Adrenal gland (tissue), 12 donors: ENCODE results near the gene DIAPH2. TPM values are rescaled to one million over a fixed set of nuclear protein-coding genes. Genes with fewer than 3 reads are reported as not detected.

Experiments
- DNase-seq, 7 donors: peaks; one replicate each; pipeline ENCODE4 v3.0.0-alpha.2; 2019 to 2020
- H3K27ac ChIP-seq, 5 donors: fragments of 200-600 bp; sonication (generic) in 4 of 5; 1 replicate in 3 of 5; 2 replicates in 2 of 5; pipeline versions ENCODE4 v1.5.1 to v1.8.0; 2016 to 2020; ENCODE audit warnings: mild to moderate bottlenecking in 1 of 5
- H3K27me3 ChIP-seq: fragments of 200-600 bp; 2 replicates; pipeline ENCODE4 v1.8.0; 2021
- H3K36me3 ChIP-seq, 2 donors: fragments of 200-600 bp; replicated peaks in 1 of 2; 1 replicate in 1 of 2; 2 replicates in 1 of 2; pipeline versions ENCODE4 v1.5.1 to v1.8.0; 2018 to 2022
- H3K4me1 ChIP-seq, 2 donors: fragments of 200-600 bp; replicated peaks in 1 of 2; 1 replicate in 1 of 2; 2 replicates in 1 of 2; pipeline versions ENCODE4 v1.5.1 to v1.8.0; 2018 to 2021
- H3K4me3 ChIP-seq, 4 donors: fragments of 200-600 bp; sonication (generic) in 3 of 4; one replicate each; pipeline ENCODE4 v1.5.1; 2016 to 2018
- H3K9me3 ChIP-seq, 3 donors: fragments of 200-600 bp; sonication (generic) in 1 of 3; replicated peaks in 1 of 3; 1 replicate in 2 of 3; 2 replicates in 1 of 3; pipeline versions ENCODE4 v1.5.1 to v1.8.0; 2016 to 2021
- POLR2A ChIP-seq, 2 donors: fragments of 450-650 bp; IDR thresholded peaks; one replicate each; pipeline ENCODE4 v1.6.1; 2017; ENCODE audit warnings: antibody characterized with exemption in 2 of 2, mild to moderate bottlenecking in 2 of 2, moderate library complexity in 1 of 2
- WGBS, 4 donors: extraction: QIAGEN DNeasy Blood & Tissue Kit in 2 of 4; methylation state at CpG; one replicate each; pipeline versions ENCODE4 v1.1.5 to v1.1.7; 2013 to 2017; 5-methylcytosine and 5-hydroxymethylcytosine counted together
- intact Hi-C, 2 donors: fragments of 100-400 bp; cut with DNase I; formaldehyde crosslinking; loops; one replicate each; pipeline versions ENCODE4 v1.14.1 to v1.15.0; 2022 to 2023
- polyA plus RNA-seq, 3 donors: library from polyadenylated mRNA; stranded (reverse); fragments of 200-250 nt in 2 of 3; fragments of 350-450 nt in 1 of 3; fragmentation: Illumina TruSeq in 1 of 3; extraction: RNeasy Lipid Tissue Mini Kit (QIAGEN cat#74804) in 1 of 3; gene quantifications; one replicate each; pipeline ENCODE4 v1.2.3, GENCODE V29; 2013 to 2014
- total RNA-seq, 9 donors: library from RNA; depleted of rRNA in 4 of 9; stranded (reverse); fragments of >200 nt in 4 of 9; fragments of 120-200 nt in 1 of 9; fragmentation: NEBNext Ultra II Directional in 1 of 9; extraction: Animal tissue kit (Norgen Biotek cat#: 25700) in 1 of 9; gene quantifications; one replicate each; pipeline versions ENCODE4 v1.1.0 to v1.2.4, GENCODE V29; 2013 to 2023
- TF ChIP-seq, protein P1 (sequence below), 6 experiments: fragments of 450-650 bp in 4 of 6; fragments of 200-600 bp in 2 of 6; sonication (generic) in 1 of 6; IDR thresholded peaks; 1 replicate in 5 of 6; 2 replicates in 1 of 6; pipeline versions ENCODE4 v1.5.1 to v1.8.0; 2016 to 2021; ENCODE audit warnings: antibody characterized with exemption in 6 of 6, mild to moderate bottlenecking in 2 of 6, moderate library complexity in 1 of 6
- donor health status: healthy with polysubstance abuse.
- donor health status: Bipolar disorder and iron deficiency.
- donor health status: DM: yes; HTN: yes; CAD: no.
- donor health status: DM: no; HTN: no; CAD: no.
- donor health status: DM: no; HTN: no; CAD: no.
- donor health status: DM: yes; HTN: yes; CAD: no.

DIAPH2 gene
- total and polyA plus RNA-seq, 12 donors: 3.2 to 33.3 (median 12.3) TPM

DNA sequence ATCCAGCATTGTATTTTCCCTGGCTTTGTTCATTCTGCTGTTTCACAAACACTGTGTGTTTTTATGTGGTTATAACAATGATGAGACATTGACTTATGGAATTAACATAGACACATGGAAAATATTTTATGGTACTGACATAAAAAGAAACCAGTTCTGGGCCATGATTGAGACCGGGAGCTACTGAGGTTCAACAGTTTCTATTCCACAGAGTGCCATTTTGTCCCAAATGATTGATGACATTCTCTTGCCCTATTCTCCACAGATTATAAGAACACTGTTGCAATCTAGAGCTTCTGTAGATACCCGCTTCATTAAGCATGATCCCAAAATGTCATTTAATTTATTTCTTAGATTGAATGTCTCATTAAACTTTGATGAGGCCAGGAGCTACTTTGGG, 525.9 kb downstream of the DIAPH2 start:
- no peak for DNase-seq
- H3K27ac ChIP-seq: no peak overlapping the region
- intact Hi-C loops: no loop called here
- H3K9me3 ChIP-seq: no peaks in the 10 kb centered on the region
- H3K27me3 ChIP-seq: no peaks in the 10 kb centered on the region
- 84 to 93% (median 85%) methylated on average over 2 of the region's 2 CpGs for WGBS, 4 donors
- no peak overlapping the region for H3K4me3 ChIP-seq
- TF ChIP-seq, protein P1, sequence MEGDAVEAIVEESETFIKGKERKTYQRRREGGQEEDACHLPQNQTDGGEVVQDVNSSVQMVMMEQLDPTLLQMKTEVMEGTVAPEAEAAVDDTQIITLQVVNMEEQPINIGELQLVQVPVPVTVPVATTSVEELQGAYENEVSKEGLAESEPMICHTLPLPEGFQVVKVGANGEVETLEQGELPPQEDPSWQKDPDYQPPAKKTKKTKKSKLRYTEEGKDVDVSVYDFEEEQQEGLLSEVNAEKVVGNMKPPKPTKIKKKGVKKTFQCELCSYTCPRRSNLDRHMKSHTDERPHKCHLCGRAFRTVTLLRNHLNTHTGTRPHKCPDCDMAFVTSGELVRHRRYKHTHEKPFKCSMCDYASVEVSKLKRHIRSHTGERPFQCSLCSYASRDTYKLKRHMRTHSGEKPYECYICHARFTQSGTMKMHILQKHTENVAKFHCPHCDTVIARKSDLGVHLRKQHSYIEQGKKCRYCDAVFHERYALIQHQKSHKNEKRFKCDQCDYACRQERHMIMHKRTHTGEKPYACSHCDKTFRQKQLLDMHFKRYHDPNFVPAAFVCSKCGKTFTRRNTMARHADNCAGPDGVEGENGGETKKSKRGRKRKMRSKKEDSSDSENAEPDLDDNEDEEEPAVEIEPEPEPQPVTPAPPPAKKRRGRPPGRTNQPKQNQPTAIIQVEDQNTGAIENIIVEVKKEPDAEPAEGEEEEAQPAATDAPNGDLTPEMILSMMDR (IDR thresholded peaks at IDR 0.05): no peak
- no peak for TF ChIP-seq POLR2A (IDR thresholded peaks at IDR 0.05)
- no peaks in the 10 kb centered on the region for H3K36me3 ChIP-seq
- H3K4me1 ChIP-seq: no peaks in the 10 kb centered on the region

DNA sequence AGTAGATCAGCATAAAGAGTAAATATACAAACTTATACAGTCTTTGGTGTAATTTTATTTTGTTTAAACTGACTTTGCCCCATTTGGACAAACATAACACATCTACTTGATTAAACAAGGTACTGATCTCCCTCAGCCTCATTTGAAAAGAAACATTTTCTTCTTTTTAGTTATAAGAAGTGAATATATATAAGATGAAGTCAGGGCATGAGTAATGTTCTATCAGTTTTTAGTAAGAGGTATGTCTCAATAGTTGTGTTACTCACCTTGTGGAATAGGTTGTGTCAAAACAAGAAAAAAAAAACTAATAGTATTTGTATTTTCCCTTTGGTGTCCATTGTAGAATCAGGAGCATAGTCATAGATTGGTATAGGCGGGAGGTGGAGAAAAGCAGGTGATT, 526.4 kb downstream of the DIAPH2 start:
- 80 to 100% (median 92%) methylated on average over 1 of the region's 1 CpG for WGBS, 4 donors
- Histone ChIP-seq H3K36me3 (no peaks in the 10 kb centered on the region), H3K4me1 (no peaks in the 10 kb centered on the region), H3K4me3 (no peak overlapping the region), H3K27ac (no peak overlapping the region), H3K27me3 (no peaks in the 10 kb centered on the region), H3K9me3 (no peaks in the 10 kb centered on the region)
- intact Hi-C loops: no loop called here
- TF ChIP-seq, protein P1 (IDR thresholded peaks at IDR 0.05): no peak
- no peak for TF ChIP-seq POLR2A (IDR thresholded peaks at IDR 0.05)
- DNase-seq: no peak

DNA sequence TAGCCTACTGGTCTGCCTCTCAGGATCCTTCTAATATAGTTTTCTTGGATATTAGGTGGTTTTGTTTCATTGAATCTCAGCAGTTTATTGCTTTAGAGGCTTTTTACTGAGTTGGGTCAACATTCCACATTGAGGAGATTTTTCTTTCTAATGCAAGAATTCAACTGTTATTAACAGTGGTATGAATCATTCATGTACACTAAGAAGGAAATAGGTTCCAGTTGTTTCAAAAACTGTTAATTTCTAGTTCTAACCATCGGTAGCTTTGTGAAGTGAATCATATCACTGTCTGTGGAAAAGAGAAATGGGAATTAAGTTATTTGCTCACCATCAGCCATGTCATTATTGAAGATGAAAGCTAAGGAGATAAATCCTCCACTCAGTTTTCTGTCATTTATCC, 530.5 kb downstream of the DIAPH2 start:
- DNase-seq: no peak
- H3K4me3 ChIP-seq: no peak overlapping the region
- H3K36me3 ChIP-seq: no peaks in the 10 kb centered on the region
- no peaks in the 10 kb centered on the region for H3K27me3 ChIP-seq
- H3K4me1 ChIP-seq: no peaks in the 10 kb centered on the region
- H3K9me3 ChIP-seq: no peaks in the 10 kb centered on the region
- intact Hi-C loops: no loop called here
- 63 to 94% (median 81%) methylated on average over 1 of the region's 1 CpG for WGBS, 4 donors
- TF ChIP-seq POLR2A (IDR thresholded peaks at IDR 0.05): no peak
- TF ChIP-seq, protein P1 (IDR thresholded peaks at IDR 0.05): no peak
- no peak overlapping the region for H3K27ac ChIP-seq

DNA sequence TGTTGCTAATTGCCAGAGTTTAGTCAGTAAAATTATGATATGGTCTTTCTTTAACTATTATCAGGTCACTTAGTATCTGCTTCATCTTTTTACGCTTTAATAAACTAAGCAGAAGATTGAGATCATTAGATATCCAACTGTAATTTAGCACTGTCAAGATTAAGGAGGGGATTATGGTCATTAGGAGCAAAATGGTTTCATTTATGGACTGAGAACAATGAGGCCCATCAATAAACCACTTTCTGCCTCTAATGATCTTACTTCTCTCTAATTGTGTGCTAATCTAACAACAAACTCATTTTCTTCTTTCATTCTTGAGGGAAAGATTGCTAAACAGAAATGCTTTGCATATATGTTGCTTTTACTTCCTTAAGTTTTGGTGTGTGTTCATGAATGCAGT, 539.5 kb downstream of the DIAPH2 start:
- H3K4me1 ChIP-seq: no peaks in the 10 kb centered on the region
- TF ChIP-seq POLR2A (IDR thresholded peaks at IDR 0.05): no peak
- TF ChIP-seq, protein P1 (IDR thresholded peaks at IDR 0.05): no peak
- WGBS, 4 donors: 67 to 96% (median 88%) methylated on average over 1 of the region's 1 CpG
- H3K9me3 ChIP-seq: no peaks in the 10 kb centered on the region
- H3K4me3 ChIP-seq: no peak overlapping the region
- intact Hi-C loops: no loop called here
- H3K27me3 ChIP-seq: no peaks in the 10 kb centered on the region
- DNase-seq: no peak
- H3K36me3 ChIP-seq: no peaks in the 10 kb centered on the region
- H3K27ac ChIP-seq: no peak overlapping the region
